ENCODE data around the gene PANK2.

GRCh38 chr20:3885715-3886114, 3.5 kb upstream of the PANK2 start:
- no peak for TF ChIP-seq POLR2A (IDR thresholded peaks at IDR 0.05)
- TF ChIP-seq, protein P1, sequence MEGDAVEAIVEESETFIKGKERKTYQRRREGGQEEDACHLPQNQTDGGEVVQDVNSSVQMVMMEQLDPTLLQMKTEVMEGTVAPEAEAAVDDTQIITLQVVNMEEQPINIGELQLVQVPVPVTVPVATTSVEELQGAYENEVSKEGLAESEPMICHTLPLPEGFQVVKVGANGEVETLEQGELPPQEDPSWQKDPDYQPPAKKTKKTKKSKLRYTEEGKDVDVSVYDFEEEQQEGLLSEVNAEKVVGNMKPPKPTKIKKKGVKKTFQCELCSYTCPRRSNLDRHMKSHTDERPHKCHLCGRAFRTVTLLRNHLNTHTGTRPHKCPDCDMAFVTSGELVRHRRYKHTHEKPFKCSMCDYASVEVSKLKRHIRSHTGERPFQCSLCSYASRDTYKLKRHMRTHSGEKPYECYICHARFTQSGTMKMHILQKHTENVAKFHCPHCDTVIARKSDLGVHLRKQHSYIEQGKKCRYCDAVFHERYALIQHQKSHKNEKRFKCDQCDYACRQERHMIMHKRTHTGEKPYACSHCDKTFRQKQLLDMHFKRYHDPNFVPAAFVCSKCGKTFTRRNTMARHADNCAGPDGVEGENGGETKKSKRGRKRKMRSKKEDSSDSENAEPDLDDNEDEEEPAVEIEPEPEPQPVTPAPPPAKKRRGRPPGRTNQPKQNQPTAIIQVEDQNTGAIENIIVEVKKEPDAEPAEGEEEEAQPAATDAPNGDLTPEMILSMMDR (IDR thresholded peaks at IDR 0.05), result no peak

Data from Peyer's patch (tissue), 4 donors.